Nephron progenitor cell (in vitro differentiated cells): ENCODE measurements around the gene MAN1B1.

Experiments used
- DNase-seq: peaks from one replicate; pipeline ENCODE4 v3.0.0; 2021
- H3K27ac Mint-ChIP-seq: 2 replicates; pipeline ENCODE4 v1.8.0; 2021; ENCODE audit warnings: mild to moderate bottlenecking, moderate library complexity, mixed read lengths
- H3K27me3 Mint-ChIP-seq: 2 replicates; pipeline ENCODE4 v1.8.0; 2021; ENCODE audit warnings: mild to moderate bottlenecking, low read depth, mixed read lengths; ENCODE audit not compliant: poor library complexity
- H3K36me3 Mint-ChIP-seq: 2 replicates; pipeline ENCODE4 v1.8.0; 2021; ENCODE audit warnings: low read depth, mixed read lengths
- H3K4me1 Mint-ChIP-seq: 2 replicates; pipeline ENCODE4 v1.8.0; 2021; ENCODE audit warnings: mixed read lengths
- H3K4me3 Mint-ChIP-seq: 2 replicates; pipeline ENCODE4 v1.8.0; 2021; ENCODE audit warnings: mild to moderate bottlenecking, moderate library complexity, mixed read lengths
- H3K9me3 Mint-ChIP-seq: 2 replicates; pipeline ENCODE4 v1.8.0; 2021; ENCODE audit warnings: mild to moderate bottlenecking, moderate library complexity, mixed read lengths
- CTCF ChIP-seq: fragments of 200-600 bp; sonication (generic); IDR thresholded peaks from 2 replicates; pipeline ENCODE4 v1.5.0; 2021; ENCODE audit warnings: antibody characterized with exemption

The MAN1B1 gene

GRCh38 chr9:137040568-137040967, 46.2 kb upstream of the MAN1B1 start:
- Mint-ChIP-seq H3K9me3 (no peaks in the 10 kb centered on the region), H3K27me3 (peaks cover 31% of the 10 kb centered on the region), H3K27ac (no peak overlapping the region), H3K4me3 (no peak overlapping the region), H3K4me1 (no peaks in the 10 kb centered on the region), H3K36me3 (no peaks in the 10 kb centered on the region)
- no peak for TF ChIP-seq CTCF
- no peak for DNase-seq

- Mint-ChIP-seq H3K4me3 (no peak overlapping the region), H3K36me3 (no peaks in the 10 kb centered on the region), H3K4me1 (no peaks in the 10 kb centered on the region), H3K9me3 (no peaks in the 10 kb centered on the region), H3K27me3 (peaks cover 35% of the 10 kb centered on the region), H3K27ac (no peak overlapping the region)
- no peak for TF ChIP-seq CTCF
- no peak for DNase-seq
These were observed 45.7 kb upstream of the MAN1B1 start for GRCh38 chr9:137041124-137041523.

GRCh38 chr9:137042751-137043727, 43.7 kb upstream of the MAN1B1 start:
- H3K4me3 Mint-ChIP-seq = no peak overlapping the region
- no peak overlapping the region for H3K27ac Mint-ChIP-seq
- H3K9me3 Mint-ChIP-seq = no peaks in the 10 kb centered on the region
- DNase-seq = no peak
- H3K36me3 Mint-ChIP-seq = no peaks in the 10 kb centered on the region
- H3K4me1 Mint-ChIP-seq = no peaks in the 10 kb centered on the region
- H3K27me3 Mint-ChIP-seq = peaks cover 50% of the 10 kb centered on the region
- no peak for TF ChIP-seq CTCF

GRCh38 chr9:137044037-137044436, 42.7 kb upstream of the MAN1B1 start:
- TF ChIP-seq CTCF = no peak
- no peak for DNase-seq
- no peaks in the 10 kb centered on the region for H3K4me1 Mint-ChIP-seq
- no peaks in the 10 kb centered on the region for H3K36me3 Mint-ChIP-seq
- H3K27ac Mint-ChIP-seq = no peak overlapping the region
- no peaks in the 10 kb centered on the region for H3K9me3 Mint-ChIP-seq
- no peak overlapping the region for H3K4me3 Mint-ChIP-seq
- peaks cover 60% of the 10 kb centered on the region for H3K27me3 Mint-ChIP-seq

- Mint-ChIP-seq H3K4me3 (peak overlapping the region; percentile 59), H3K36me3 (no peaks in the 10 kb centered on the region), H3K4me1 (no peaks in the 10 kb centered on the region), H3K27ac (no peak overlapping the region), H3K27me3 (peaks cover 66% of the 10 kb centered on the region), H3K9me3 (no peaks in the 10 kb centered on the region)
- DNase-seq = no peak
- TF ChIP-seq CTCF = no peak
These were observed 42.1 kb upstream of the MAN1B1 start for GRCh38 chr9:137044502-137045177.
